ENCODE results near the gene IFIT2.

DNA sequence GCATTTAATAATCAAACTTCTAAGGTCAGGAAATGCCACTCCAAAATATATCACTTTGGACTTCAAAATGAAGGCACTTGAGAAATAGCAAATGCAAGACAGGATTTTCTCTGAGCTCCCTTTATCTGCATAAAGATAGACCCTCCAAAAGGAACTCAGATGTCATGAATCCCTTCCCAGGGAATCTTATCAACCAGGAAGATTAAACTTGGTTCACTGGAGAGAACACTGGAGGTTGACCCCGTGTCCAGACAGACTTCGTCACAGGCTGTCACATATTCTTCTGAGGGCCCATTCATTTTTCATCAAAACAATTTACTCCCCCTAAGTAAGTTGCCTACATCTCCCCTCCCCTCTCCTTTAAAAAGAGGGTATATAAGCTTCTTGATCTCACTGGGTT lies 47.1 kb downstream of the IFIT2 start:
- TF ChIP-seq SUZ12 (IDR thresholded peaks at IDR 0.05; ENCODE audit: extremely low read depth, insufficient read depth, insufficient read length) = no peak
- TF ChIP-seq YY1 (IDR thresholded peaks at IDR 0.05; ENCODE audit: insufficient read depth, insufficient read length) = no peak

Data from NT2/D1 (cell line).